K562 (cell line): ENCODE results near the gene ZFYVE1. TPM values are rescaled to one million over a fixed set of nuclear protein-coding genes. Genes with fewer than 3 reads are reported as not detected.

Experiments
- ATAC-seq: fragments of 200-7000 bp; cut with Tn5 transposase; 3 replicates; pipeline ENCODE4 v1.9.1; 2020; ENCODE audit warnings: moderate library complexity
- BruUV-seq: library from RNA; stranded (reverse); fragments of 400-500 nt; replicated peaks from 2 replicates; lab custom pipeline; 2021; lab: Mats Ljungman, UMichigan
- CTCF ChIA-PET: fragments of 300-600 bp; formaldehyde crosslinking; extraction: SDS; loops from one replicate; lab custom pipeline; 2021; ENCODE audit warnings: low intra/inter-chr PET ratio; lab: Yijun Ruan, JAX
- POLR2A ChIA-PET: fragments of 300-600, 350-650 bp; sonication (Branson Sonifier 250); formaldehyde crosslinking; extraction: SDS; loops from one replicate; lab custom pipeline; 2021; ENCODE audit warnings: antibody characterized with exemption, inconsistent platforms; lab: Yijun Ruan, JAX
- DNase-seq, 4 experiments: peaks; one replicate each; pipeline versions ENCODE4 v3.0.0 to v3.0.0-alpha.2; 2011 to 2018; ENCODE audit warnings: low spot score in 3 of 4, mixed read lengths in 3 of 4; ENCODE audit errors: extremely low read depth in 1 of 4
- FAIRE-seq: peaks from 2 replicates; lab custom pipeline; 2011; peaks lifted over from hg19 to GRCh38; lab: Jason Lieb, UNC
- H2AFZ ChIP-seq: 2 replicates; pipeline ENCODE4 v1.6.0; 2011; ENCODE audit warnings: low read depth, low read length, control low read depth, inconsistent platforms
- H3K27ac ChIP-seq: fragments of 200-600 bp; 3 replicates; pipeline ENCODE4 v1.8.0; 2011; ENCODE audit warnings: low read depth, mild to moderate bottlenecking, control low read depth, inconsistent platforms, low read length, moderate library complexity, mixed read lengths; ENCODE audit errors: extremely low read depth
- H3K27me3 ChIP-seq, 2 experiments: fragments of 300-600 bp in 1 of 2; 2 replicates in 1 of 2; 3 replicates in 1 of 2; pipeline versions ENCODE4 v1.6.0 to v1.8.0; 2011; ENCODE audit warnings: inconsistent platforms in 2 of 2, low read length in 2 of 2, mild to moderate bottlenecking in 1 of 2, mixed read lengths in 1 of 2, moderate library complexity in 1 of 2; ENCODE audit not compliant: control insufficient read depth in 2 of 2, insufficient read depth in 2 of 2
- H3K36me3 ChIP-seq: fragments of 300-600 bp; 3 replicates; pipeline ENCODE4 v1.8.0; 2011; ENCODE audit warnings: mild to moderate bottlenecking, low read length, inconsistent platforms; ENCODE audit not compliant: control insufficient read depth, insufficient read depth
- H3K4me1 ChIP-seq, 2 experiments: fragments of 200-600 bp in 1 of 2; replicated peaks in 1 of 2; 2 replicates in 1 of 2; 3 replicates in 1 of 2; pipeline versions ENCODE4 v1.5.1 to v1.8.0; 2011; ENCODE audit warnings: inconsistent platforms in 2 of 2, low read length in 2 of 2, mild to moderate bottlenecking in 1 of 2, mixed read lengths in 1 of 2, moderate library complexity in 1 of 2; ENCODE audit not compliant: control insufficient read depth in 2 of 2, insufficient read depth in 2 of 2
- H3K4me2 ChIP-seq: 2 replicates; pipeline ENCODE4 v1.6.1; 2011; ENCODE audit warnings: low read length, control low read depth, inconsistent platforms, mixed read lengths; ENCODE audit not compliant: insufficient read depth
- H3K4me3 ChIP-seq: fragments of 200-600 bp; sonication (generic), shearing (Covaris generic); 2 replicates; pipeline ENCODE4 v1.5.1; 2016; ENCODE audit warnings: control low read depth, inconsistent platforms
- H3K79me2 ChIP-seq: fragments of 200-600 bp; 3 replicates; pipeline ENCODE4 v1.8.0; 2011; ENCODE audit warnings: low read length, inconsistent platforms; ENCODE audit not compliant: control insufficient read depth, insufficient read depth
- H3K9ac ChIP-seq, 2 experiments: 2 replicates each; pipeline versions ENCODE4 v1.6.0 to v1.6.1; 2011; ENCODE audit warnings: low read depth in 2 of 2, low read length in 2 of 2, control low read depth in 1 of 2, inconsistent platforms in 1 of 2, mild to moderate bottlenecking in 1 of 2, mixed read lengths in 1 of 2; ENCODE audit not compliant: insufficient read depth in 1 of 2
- H3K9me1 ChIP-seq: one replicate; pipeline ENCODE4 v1.6.0; 2011; ENCODE audit warnings: inconsistent platforms, mild to moderate bottlenecking, low read length, moderate library complexity; ENCODE audit not compliant: control insufficient read depth, insufficient read depth
- H3K9me3 ChIP-seq: replicated peaks from 2 replicates; pipeline ENCODE4 v1.5.1; 2011; ENCODE audit warnings: low read depth, low read length, inconsistent platforms; ENCODE audit not compliant: control insufficient read depth, insufficient read depth
- H4K20me1 ChIP-seq: replicated peaks from 2 replicates; pipeline ENCODE4 v1.6.1; 2011; ENCODE audit warnings: low read length, inconsistent platforms, mixed read lengths; ENCODE audit not compliant: control insufficient read depth, insufficient read depth
- CTCF ChIP-seq, 3 experiments: IDR thresholded peaks in 2 of 3; conservative IDR thresholded peaks in 1 of 3; 2 replicates each; pipeline ENCODE4 v1.5.1; 2011 to 2012; ENCODE audit warnings: low read length in 3 of 3, mild to moderate bottlenecking in 3 of 3, control low read depth in 2 of 3, improper control_type of control experiment in 1 of 3, inconsistent platforms in 1 of 3, low read depth in 1 of 3, mixed read lengths in 1 of 3, moderate library complexity in 1 of 3; ENCODE audit not compliant: insufficient read depth in 2 of 3
- EP400 ChIP-seq: fragments of 450-650 bp; IDR thresholded peaks from 2 replicates; pipeline ENCODE4 v1.6.1; 2017; ENCODE audit warnings: antibody characterized with exemption, mild to moderate bottlenecking, moderate library complexity
- ETV1 ChIP-seq: fragments of 450-650 bp; conservative IDR thresholded peaks from 2 replicates; pipeline ENCODE4 v1.6.1; 2016; ENCODE audit warnings: missing genetic modification characterization, control low read depth, low read depth, missing compliant biosample characterization
- ID3 ChIP-seq, 2 experiments: fragments of 250-450 bp in 1 of 2; fragments of 450-650 bp in 1 of 2; sonication (Bioruptor Pico) in 1 of 2; IDR thresholded peaks; 2 replicates each; pipeline versions ENCODE4 v1.6.1 to v1.8.0; 2016 to 2021; ENCODE audit warnings: mild to moderate bottlenecking in 2 of 2, moderate library complexity in 2 of 2, missing compliant biosample characterization in 1 of 2, missing genetic modification characterization in 1 of 2
- KHSRP ChIP-seq: fragments of 450-650 bp; IDR thresholded peaks from 2 replicates; pipeline ENCODE4 v1.6.1; 2017
- MAZ ChIP-seq, 2 experiments: fragments of 450-650 bp in 1 of 2; sonication (generic) in 1 of 2; formaldehyde crosslinking; IDR thresholded peaks in 1 of 2; conservative IDR thresholded peaks in 1 of 2; 2 replicates each; pipeline versions ENCODE4 v1.4.0 to v1.5.0; 2020; ENCODE audit warnings: mild to moderate bottlenecking in 1 of 2, missing genetic modification reagents in 1 of 2
- RBFOX2 ChIP-seq: fragments of 200-400 bp; formaldehyde crosslinking; IDR thresholded peaks from 2 replicates; pipeline ENCODE4 v1.6.1; 2017; ENCODE audit warnings: low read depth, mild to moderate bottlenecking, low read length, moderate library complexity
- TRIM24 ChIP-seq, 2 experiments: fragments of 450-650 bp; IDR thresholded peaks; 2 replicates each; pipeline ENCODE4 v1.6.1; 2016
- ZNF174 ChIP-seq: fragments of 250-450 bp; sonication (Bioruptor Pico); IDR thresholded peaks from 2 replicates; pipeline ENCODE4 v1.4.0; 2020; ENCODE audit warnings: mild to moderate bottlenecking
- ZNF354B ChIP-seq: fragments of 250-450 bp; sonication (Bioruptor Pico); IDR thresholded peaks from 2 replicates; pipeline ENCODE4 v1.4.0; 2020
- ZNF384 ChIP-seq: IDR thresholded peaks from 2 replicates; pipeline ENCODE4 v1.6.1; 2012; ENCODE audit warnings: low read depth, low read length, improper control_type of control experiment
- ZNF395 ChIP-seq: fragments of 200-800 bp; sonication (Bioruptor generic); IDR thresholded peaks from 2 replicates; pipeline ENCODE4 v1.6.1; 2017; ENCODE audit warnings: missing genetic modification characterization, missing compliant biosample characterization
- WGBS: fragments of 100-300 bp; shearing (Covaris generic); methylation state at CpG from one replicate; pipeline ENCODE4 v1.1.6; 2016; ENCODE audit warnings: low coverage, mixed read lengths; ENCODE audit not compliant: insufficient coverage; ENCODE audit errors: missing lambda C conversion rate; 5-methylcytosine and 5-hydroxymethylcytosine counted together
- in situ Hi-C: fragments of 300-500 bp; cut with MboI; formaldehyde crosslinking; loops from 4 replicates; pipeline ENCODE4 v1.15.0; 2018; ENCODE audit warnings: inconsistent platforms, mixed read lengths
- intact Hi-C: fragments of 100-400 bp; cut with micrococcal nuclease; formaldehyde crosslinking; loops from 2 replicates; pipeline ENCODE4 v1.14.2; 2022
- polyA plus RNA-seq, 8 experiments: library from polyadenylated mRNA; depleted of rRNA in 4 of 8; stranded (reverse) in 5 of 8; unstranded in 3 of 8; fragments of >200 nt; fragmentation: Nextera tagmentation in 2 of 8; fragmentation: Illumina TruSeq in 1 of 8; extraction: Ambion mirVana in 2 of 8; extraction: Trizol in 1 of 8; gene quantifications; 2 replicates each; pipeline versions ENCODE4 v1.2.1 to v1.2.3, GENCODE V29; 2011 to 2014; ENCODE audit warnings: inconsistent platforms in 1 of 8, missing spikeins in 1 of 8
- total RNA-seq, 7 experiments: library from RNA; depleted of rRNA in 6 of 7; stranded (reverse); fragments of >200 nt in 6 of 7; fragmentation: Illumina TruSeq in 2 of 7; extraction: Trizol in 2 of 7; gene quantifications; 2 replicates each; pipeline versions ENCODE4 v1.2.1 to v1.2.3, GENCODE V29; 2011 to 2021; ENCODE audit warnings: low replicate concordance in 1 of 7

The ZFYVE1 gene
- total and polyA plus RNA-seq, 9 of the 15 experiments (the other 6 are each of a cell fraction or from before 2014, with no cell fraction given): 0.62 to 5.5 (median 3.4) TPM

GRCh38 chr14:72943876-72944430, 83.0 kb downstream of the ZFYVE1 start (continued):
- TF ChIP-seq MAZ (CRISPR knock-in tag; conservative IDR thresholded peaks at IDR 0.05 in 1 of 2, IDR thresholded peaks at IDR 0.05 in 1 of 2): no peak
- TF ChIP-seq KHSRP: no peak
- TF ChIP-seq ETV1 (tag): no peak
- TF ChIP-seq ID3 (CRISPR knock-in tag; IDR thresholded peaks at IDR 0.05): no peak
- no peak for TF ChIP-seq ID3 (tag; IDR thresholded peaks at IDR 0.05)
- no peak for TF ChIP-seq ZNF354B (CRISPR knock-in tag)
- TF ChIP-seq, all 486 proteins: peak for 0

- H3K9me3 ChIP-seq: no peaks in the 10 kb centered on the region
- POLR2A ChIA-PET: interaction anchor here (1.6 kb wide), 1 partner anchor 20 kb away, joined by 4 read pairs; no protein-coding TSS in a partner anchor
- H3K4me2 ChIP-seq: no peak overlapping the region
- no peaks in the 10 kb centered on the region; a peak in 2 of 5 replicates for H3K4me1 ChIP-seq
- TF ChIP-seq ZNF384 (no peak), TRIM24 (IDR thresholded peaks at IDR 0.05) (no peak), RBFOX2 (no peak), EP400 (no peak), ZNF174 (CRISPR knock-in tag) (no peak), ZNF395 (CRISPR knock-in tag) (no peak), CTCF (IDR thresholded peaks at IDR 0.05 in 2 of 3, conservative IDR thresholded peaks at IDR 0.05 in 1 of 3; ENCODE audit: insufficient read depth in 2 of 3, low read depth in 1 of 3, low read length in 3 of 3) (peak in 1 of 3 experiments; percentile 23; a peak in 2 of 6 replicates)
- CTCF ChIA-PET: no interaction called here
- H4K20me1 ChIP-seq: no peaks in the 10 kb centered on the region
- H3K79me2 ChIP-seq: no peaks in the 10 kb centered on the region
- no peak for DNase-seq
- intact Hi-C loops: no loop called here
- H2AFZ ChIP-seq: no peak overlapping the region
- no peak for ATAC-seq
- H3K36me3 ChIP-seq: peaks cover 78% of the 10 kb centered on the region; the same call in 2 of the 3 replicates
- in situ Hi-C loops: no loop called here
- no TSS peak for BruUV-seq
- no peak overlapping the region for H3K9ac ChIP-seq
- H3K4me3 ChIP-seq: no peak overlapping the region
- no peaks in the 10 kb centered on the region for H3K27me3 ChIP-seq
- FAIRE-seq: no peak
- no peaks in the 10 kb centered on the region for H3K9me1 ChIP-seq
- no peak overlapping the region for H3K27ac ChIP-seq
- 94% methylated on average over 12 of the region's 14 CpGs for WGBS
These were observed 84.0 kb downstream of the ZFYVE1 start for GRCh38 chr14:72942934-72943333.
